ENCODE measurements around the gene PDP2. TPM values are rescaled to one million over a fixed set of nuclear protein-coding genes. Genes with fewer than 3 reads are reported as not detected.
A peak's percentile ranks its signal among the peaks of the same experiment; 100 is the strongest.

The PDP2 gene
- polyA plus RNA-seq, 1 of the 3 experiments (the other 2 are of a cell fraction): 4.7 TPM

GRCh38 chr16:66858740-66859396 lies 21.4 kb upstream of the PDP2 start (continued):
- TF ChIP-seq ZBTB33 (IDR thresholded peaks at IDR 0.05; ENCODE audit: borderline replicate concordance, low read depth) (no peak), TEAD4 (IDR thresholded peaks at IDR 0.05; ENCODE audit: borderline replicate concordance, insufficient read depth) (no peak), SMC3 (IDR thresholded peaks at IDR 0.05; ENCODE audit: low read depth, low read length) (no peak), ELF1 (IDR thresholded peaks at IDR 0.05) (no peak)

GRCh38 chr16:66859397-66860068 lies 20.8 kb upstream of the PDP2 start:
- Histone ChIP-seq H3F3A (replicated peaks; ENCODE audit: insufficient read depth) (peaks cover 8% of the 10 kb centered on the region), H3K9me3 (no peaks in the 10 kb centered on the region), H4K20me1 (ENCODE audit: insufficient read depth) (no peaks in the 10 kb centered on the region), H3K36me3 (replicated peaks in 1 of 2; ENCODE audit: control insufficient read depth in 1 of 2, insufficient read depth in 2 of 2, low read length in 1 of 2) (no peaks in the 10 kb centered on the region), H3K4me1 (ENCODE audit: control insufficient read depth in 1 of 2, insufficient read depth in 2 of 2, low read depth in 1 of 2, low read length in 1 of 2) (peaks cover 7 to 12% of the 10 kb centered on the region in 2 experiments; a peak in 2 of 4 replicates), H3K79me2 (ENCODE audit: insufficient read depth) (no peaks in the 10 kb centered on the region), H3K4me3 (ENCODE audit: low read depth in 2 of 2, low read length in 1 of 2) (no peak overlapping the region), H3K9me2 (no peaks in the 10 kb centered on the region), H3K9ac (no peak overlapping the region), H3K4me2 (0 out of 2 replicates have a peak overlapping the region, but pooled peaks have one; percentile 1), H3K27me3 (ENCODE audit: insufficient read depth) (no peaks in the 10 kb centered on the region), H3K27ac (ENCODE audit: low read depth in 2 of 2, low read length in 1 of 2) (no peak overlapping the region; a peak in 1 of 4 replicates), H2AFZ (ENCODE audit: low read depth) (no peak overlapping the region)
- DNase-seq: no peak
- 88% methylated on average over 3 of the region's 3 CpGs for WGBS (ENCODE audit: low lambda C conversion rate)
- POLR2A ChIA-PET: interaction anchor here (0.6 kb wide), 1 partner anchor 35 kb away, joined by 3 read pairs; no protein-coding TSS in a partner anchor
- TF ChIP-seq EZH2phosphoT487 (IDR thresholded peaks at IDR 0.05; ENCODE audit: borderline replicate concordance, low read depth): no peak
- TF ChIP-seq NRF1 (IDR thresholded peaks at IDR 0.05; ENCODE audit: low read depth, low read length): no peak
- TF ChIP-seq JUND (IDR thresholded peaks at IDR 0.05): no peak
- TF ChIP-seq FOSL2 (IDR thresholded peaks at IDR 0.05; ENCODE audit: borderline replicate concordance, low read depth): no peak
- no peak for TF ChIP-seq MEF2A (IDR thresholded peaks at IDR 0.05; ENCODE audit: borderline replicate concordance, low read depth)
- TF ChIP-seq RFX5 (IDR thresholded peaks at IDR 0.05; ENCODE audit: low read length): no peak
- TF ChIP-seq MAX (IDR thresholded peaks at IDR 0.05; ENCODE audit: low read depth): no peak
- TF ChIP-seq IRF3 (IDR thresholded peaks at IDR 0.05; ENCODE audit: low read depth, low read length): no peak
- no peak for TF ChIP-seq RCOR1 (IDR thresholded peaks at IDR 0.05; ENCODE audit: low read length)
- TF ChIP-seq YY1 (IDR thresholded peaks at IDR 0.05; ENCODE audit: low read depth): no peak
- no peak for TF ChIP-seq SIN3A (IDR thresholded peaks at IDR 0.05; ENCODE audit: borderline replicate concordance, low read depth, low read length)
- TF ChIP-seq RXRA (IDR thresholded peaks at IDR 0.05; ENCODE audit: borderline replicate concordance, low read depth): no peak
- TF ChIP-seq PBX3 (IDR thresholded peaks at IDR 0.05): no peak
- no peak for TF ChIP-seq CTCF (IDR thresholded peaks at IDR 0.05)
- no peak for TF ChIP-seq CHD2 (IDR thresholded peaks at IDR 0.05; ENCODE audit: low read length, partially characterized antibody)
- TF ChIP-seq GABPA (IDR thresholded peaks at IDR 0.05; ENCODE audit: low read depth): no peak
- CTCF ChIA-PET: interaction anchor here (1.0 to 5.6 kb wide), 6 partner anchors 8 to 36 kb away, joined by 3 to 26 read pairs (median 4); partner anchors contain the start of gene NAE1
